Stimulated activated CD8-positive, alpha-beta memory T cell treated with anti-CD3 and anti-CD28 coated beads, Interleukin-15, amount 100 ng/mL, for 48 hours (primary cell): ENCODE data around the gene ZCCHC7.
A peak's percentile ranks its signal among the peaks of the same experiment; 100 is the strongest.
"Not testable (repeated sequence)": the region's sequence is repeated elsewhere in the genome, so short reads cannot be mapped to it uniquely, and the experiment has no call there.

Experiments used
- DNase-seq, 2 donors: peaks; one replicate each; pipeline ENCODE4 v3.0.0-alpha.2; 2020; ENCODE audit warnings: low read depth in 2 of 2

The ZCCHC7 gene

DNA sequence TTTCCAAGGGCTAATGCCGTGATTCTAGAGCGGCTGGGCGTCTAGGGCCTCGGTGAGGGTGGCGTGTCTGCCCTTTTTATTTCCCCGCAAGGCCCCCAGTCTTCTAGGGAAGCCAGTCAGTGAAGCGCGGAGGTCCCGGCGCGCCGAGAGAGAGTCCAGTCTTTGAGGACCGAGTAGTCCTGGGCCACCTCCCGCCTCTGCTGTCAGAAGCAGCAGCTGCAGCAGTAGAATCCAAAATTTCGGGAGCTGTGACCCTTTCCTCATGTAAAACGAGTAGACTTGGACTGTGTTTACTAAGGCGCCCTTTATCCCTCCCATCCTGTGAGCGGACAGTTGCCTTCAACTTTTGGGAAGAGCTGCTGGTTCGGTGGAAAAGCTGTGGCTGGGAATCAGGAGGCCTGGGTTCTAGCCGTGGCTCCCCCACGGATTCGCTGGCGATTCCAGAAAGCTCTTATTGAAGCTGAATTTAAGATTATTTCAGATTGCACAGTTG is 515 bp downstream of the ZCCHC7 start:
- DNase-seq = peak in 1 of 2 donors; percentile 2

DNA sequence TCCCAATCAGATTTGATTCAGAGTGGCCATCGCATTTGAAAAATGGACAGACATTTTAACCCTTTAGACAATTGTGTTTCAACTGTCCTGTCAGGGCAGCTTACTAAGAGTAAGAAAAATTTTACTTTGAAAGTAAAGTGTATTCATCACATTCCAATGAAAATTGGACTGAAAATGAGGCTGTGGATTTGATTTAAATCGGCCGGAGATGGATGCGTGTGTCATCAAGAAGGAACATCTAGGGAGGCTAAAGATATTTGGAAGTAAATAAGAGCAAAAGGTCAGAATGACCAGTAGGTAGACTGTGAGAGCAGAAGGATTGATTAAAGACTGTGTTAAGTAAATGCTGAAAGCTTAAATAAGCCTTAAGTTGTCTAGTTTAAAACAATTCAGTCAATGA is 1.5 kb downstream of the ZCCHC7 start:
- no peak for DNase-seq

DNA sequence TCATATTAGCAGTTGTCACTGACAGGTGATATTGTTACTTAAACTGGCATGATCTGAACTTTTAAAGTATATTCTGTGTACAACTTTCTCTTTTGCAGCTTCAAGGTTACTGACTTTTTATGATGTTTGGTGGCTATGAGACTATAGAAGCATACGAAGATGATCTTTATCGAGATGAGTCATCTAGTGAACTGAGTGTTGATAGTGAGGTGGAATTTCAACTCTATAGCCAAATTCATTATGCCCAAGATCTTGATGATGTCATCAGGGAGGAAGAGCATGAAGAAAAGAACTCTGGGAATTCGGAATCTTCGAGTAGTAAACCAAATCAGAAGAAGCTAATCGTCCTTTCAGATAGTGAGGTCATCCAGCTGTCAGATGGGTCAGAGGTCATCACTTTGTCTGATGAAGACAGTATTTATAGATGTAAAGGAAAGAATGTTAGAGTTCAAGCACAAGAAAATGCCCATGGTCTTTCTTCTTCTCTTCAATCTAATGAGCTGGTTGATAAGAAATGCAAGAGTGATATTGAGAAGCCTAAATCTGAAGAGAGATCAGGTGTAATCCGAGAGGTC is 5.9 kb downstream of the ZCCHC7 start:
- no peak for DNase-seq

DNA sequence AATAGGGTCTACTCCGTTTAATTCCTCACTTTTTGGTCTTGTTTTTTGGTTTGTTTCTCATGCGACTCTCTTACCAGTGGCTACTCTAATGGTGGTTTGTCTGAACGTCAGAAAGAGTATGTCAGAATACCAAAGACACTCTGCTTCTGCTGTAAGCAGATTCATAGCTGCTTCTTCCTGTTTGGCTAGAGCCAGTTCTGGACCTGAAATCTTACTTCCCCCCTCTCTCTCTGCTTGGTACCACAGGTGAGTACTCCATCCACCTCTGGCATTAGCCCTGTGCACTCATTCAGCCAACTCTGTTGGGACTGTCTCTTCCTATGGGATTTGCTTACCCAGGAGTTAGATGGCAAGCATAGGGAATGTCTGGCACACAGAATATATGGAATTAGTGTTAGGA is 6.6 kb downstream of the ZCCHC7 start:
- no peak for DNase-seq

DNA sequence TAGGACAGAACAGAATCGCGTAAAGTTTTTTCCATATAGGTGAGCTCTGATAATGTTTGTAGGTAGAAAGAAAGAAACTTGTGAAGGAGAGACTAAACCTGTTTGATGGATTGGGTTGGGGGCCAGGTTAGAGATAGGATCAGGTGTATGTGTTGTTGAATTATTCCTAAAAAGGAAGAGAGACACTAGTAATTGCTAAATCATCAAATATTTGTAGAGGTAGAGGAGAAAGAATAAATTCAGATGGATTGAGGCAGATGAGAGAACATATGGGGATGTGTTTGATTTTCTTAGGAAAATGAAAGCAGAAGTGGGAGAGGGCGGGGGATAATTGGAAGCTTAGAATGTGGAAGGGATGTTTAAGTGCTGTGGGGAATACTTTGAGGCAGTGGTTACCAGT is 7.7 kb downstream of the ZCCHC7 start:
- DNase-seq = no peak

DNA sequence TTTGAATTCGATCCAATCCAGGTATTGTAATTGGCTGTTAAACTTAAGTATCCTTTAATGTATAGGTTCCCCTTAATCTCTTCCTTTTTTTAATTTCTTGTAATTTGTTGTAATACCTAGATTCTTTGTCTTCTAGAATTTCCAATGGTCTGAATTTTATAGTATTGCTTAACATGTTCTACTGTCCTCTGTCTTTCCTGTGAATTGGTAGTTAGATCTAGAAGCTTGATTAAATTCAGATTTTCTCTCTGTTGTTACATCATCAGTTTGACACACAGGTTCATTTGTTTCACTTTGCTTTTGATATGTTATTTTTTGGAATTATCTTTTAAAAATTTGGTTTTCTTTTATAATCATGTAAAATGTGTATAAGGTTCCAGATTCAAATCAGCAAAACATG is 13.8 kb downstream of the ZCCHC7 start:
- DNase-seq = no peak

DNA sequence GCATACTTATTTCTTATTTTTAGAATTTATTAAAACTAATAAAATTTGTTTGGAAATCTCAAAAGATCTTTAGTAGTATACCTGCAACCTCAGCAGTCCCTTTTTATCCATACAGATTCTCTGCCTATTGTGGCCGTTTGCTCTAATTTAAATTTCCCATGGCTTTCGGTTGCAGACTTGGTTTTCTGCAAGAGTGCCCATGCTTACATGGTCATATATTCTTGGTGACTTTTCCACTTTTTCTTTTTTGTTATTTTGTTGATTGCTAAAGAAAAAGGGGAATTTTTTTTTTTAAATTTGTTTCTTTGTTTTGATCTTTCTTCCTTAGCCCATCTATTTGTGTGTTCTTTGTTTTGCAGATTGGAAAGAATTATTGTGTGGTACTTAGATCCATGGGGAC is 20.6 kb downstream of the ZCCHC7 start:
- no peak for DNase-seq

DNA sequence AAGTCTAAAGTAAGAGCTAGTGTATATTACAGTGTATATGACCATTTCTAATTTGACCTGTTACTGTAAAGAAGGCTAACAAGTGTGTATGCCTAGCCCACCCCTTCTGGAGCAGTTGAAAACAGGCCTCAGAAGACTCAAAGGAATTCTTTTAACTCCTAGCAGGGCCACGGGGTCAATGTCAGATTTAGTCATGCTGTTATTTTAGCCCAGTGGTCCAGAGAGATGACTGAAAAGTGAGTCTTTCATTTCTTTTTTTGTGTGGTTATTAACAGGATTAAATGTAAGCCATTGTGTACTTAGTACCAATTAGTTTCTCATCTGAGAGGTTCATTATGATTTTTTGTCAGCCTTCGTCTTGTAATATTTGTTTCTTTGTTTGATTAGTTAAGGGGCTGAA is 24.4 kb downstream of the ZCCHC7 start:
- no peak for DNase-seq

DNA sequence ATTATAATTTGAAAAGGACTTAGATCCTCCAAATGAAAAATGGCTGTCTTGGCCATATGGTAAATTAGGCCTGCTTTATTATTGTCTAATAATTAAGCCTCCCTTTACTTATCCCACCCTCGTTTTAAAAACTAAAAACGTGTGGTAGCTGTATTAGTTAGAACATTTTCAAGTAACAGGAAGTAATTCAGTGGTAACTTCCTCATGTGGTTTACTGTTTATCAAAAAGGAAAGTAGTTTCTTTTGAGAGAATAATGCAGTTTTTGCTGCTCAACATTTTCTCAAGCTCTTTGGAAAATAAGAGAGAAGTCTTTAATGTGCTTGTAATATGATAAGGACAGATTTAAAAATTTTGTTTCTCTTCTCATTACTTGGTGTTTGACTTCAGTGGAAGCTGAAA is 26.0 kb downstream of the ZCCHC7 start:
- no peak for DNase-seq

DNA sequence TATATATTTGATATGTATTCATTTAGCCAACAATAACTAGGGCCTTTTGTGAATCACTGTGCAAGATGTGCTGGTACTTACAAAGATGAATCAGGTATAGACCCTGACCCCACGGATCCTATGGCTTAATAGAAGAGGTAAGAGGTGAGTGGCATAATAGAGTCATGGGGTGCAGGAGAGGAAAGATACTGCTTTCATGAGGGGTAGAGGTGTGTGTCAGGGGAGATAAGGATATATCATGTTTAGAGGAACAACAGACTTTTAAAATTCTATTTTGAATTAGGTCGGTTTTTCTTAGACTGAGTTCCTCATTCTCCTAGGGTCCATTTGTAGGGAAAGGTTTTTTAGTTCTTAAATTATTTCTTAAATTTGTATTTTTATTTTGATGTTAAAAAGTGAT is 27.8 kb downstream of the ZCCHC7 start:
- DNase-seq = no peak

DNA sequence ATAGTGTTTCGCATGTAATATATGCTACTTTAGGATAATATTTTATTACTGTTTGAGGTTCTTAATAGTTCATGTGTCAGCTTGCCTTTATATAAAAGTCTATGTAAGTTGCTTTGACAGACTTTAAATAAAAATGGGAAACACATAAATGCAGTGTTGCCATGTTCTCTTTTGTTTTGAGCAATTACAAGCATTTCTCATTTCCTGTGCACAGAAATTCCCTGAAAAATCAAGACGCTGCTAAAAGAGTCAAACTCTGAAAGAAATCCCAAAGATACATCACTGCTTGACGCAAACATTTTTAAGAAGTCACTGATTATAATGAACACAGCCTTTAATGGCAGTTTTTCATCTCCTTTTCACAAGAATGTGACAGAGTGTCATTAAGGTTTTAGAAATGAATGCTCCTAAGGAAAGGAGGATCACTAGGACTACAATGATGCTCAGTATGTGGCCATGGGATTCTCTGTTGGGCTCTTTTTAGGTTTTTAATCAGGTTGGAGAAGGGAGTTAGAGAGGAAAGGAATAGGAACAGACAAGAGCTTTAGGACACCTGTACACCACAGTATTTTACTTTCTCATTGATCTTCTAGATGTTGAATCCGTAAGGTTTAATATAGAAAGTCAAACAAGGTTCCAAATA is 29.4 kb downstream of the ZCCHC7 start:
- no peak for DNase-seq

DNA sequence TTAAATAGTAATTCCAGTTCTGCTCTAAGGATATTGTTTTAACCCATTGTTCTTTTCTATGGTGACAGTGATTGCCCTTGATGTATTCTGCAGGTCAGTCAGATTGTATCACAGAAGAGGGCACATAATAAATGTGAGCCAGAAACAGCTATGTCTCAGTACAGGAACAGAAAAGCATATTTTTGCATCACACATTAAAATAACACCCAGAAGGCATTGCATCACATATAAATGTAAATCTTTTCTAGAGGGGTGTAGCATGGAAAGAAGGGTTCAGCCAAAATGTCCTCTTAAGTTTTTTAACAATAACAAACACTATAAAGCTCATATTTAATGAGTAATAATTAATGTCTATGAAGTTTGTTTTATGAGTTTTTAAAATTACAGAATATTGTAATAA is 30.0 kb downstream of the ZCCHC7 start:
- DNase-seq = no peak

DNA sequence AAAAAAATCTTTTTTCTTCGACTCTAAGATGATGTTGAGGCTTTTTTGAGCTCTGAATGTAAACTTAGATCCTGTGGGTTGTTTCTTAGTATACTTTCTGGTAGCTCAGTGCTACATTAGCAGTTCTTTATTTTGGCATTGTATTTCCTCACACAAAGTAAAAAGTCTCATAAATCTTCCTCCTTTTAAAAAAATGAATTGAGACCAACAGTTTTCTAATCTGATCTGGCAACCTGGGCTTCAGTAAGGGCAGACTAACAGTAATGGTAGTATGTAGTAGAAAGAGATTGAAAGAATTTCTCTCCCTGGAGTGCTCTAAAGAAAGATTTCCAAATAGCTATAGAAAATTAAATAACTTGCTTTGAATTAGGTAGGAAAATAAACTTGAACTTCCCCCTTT is 31.4 kb downstream of the ZCCHC7 start:
- DNase-seq = no peak

DNA sequence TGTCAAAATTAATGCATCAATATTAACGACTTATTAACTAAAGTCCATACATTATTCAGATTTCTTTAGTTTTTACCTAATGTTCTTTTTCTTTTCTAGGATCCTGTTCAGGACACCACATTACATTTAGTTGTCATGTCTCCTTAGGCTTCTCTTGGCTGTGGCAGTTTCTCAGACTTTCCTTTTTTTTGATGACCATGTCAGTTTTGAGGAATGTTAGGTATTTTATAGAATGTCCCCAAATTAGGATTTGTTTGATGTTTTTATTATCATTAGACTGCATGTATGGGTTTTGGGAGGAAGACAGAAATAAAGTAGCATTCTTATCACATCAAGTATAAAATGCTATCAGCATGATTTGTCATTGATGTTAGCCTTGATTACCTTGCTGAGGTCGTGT is 32.0 kb downstream of the ZCCHC7 start:
- DNase-seq = no peak

DNA sequence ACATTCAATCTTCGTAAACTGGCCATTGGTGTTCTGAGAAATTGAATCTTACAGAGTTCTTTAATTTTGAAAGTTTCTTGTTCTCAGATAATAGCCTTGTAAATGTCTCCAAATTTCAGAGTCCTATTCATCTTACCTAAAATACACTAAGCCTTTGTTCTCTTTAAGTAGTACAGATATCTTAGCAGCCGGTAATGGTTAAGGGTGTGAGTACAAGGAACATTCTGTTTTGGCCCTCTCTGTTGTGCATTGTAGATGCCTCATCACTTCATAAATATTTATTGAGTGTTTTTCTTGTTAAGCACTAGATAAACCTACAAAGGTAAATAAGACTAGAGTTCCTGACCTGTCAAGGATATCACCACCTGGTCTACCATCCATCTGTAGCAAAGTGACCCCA is 35.2 kb downstream of the ZCCHC7 start:
- no peak for DNase-seq

DNA sequence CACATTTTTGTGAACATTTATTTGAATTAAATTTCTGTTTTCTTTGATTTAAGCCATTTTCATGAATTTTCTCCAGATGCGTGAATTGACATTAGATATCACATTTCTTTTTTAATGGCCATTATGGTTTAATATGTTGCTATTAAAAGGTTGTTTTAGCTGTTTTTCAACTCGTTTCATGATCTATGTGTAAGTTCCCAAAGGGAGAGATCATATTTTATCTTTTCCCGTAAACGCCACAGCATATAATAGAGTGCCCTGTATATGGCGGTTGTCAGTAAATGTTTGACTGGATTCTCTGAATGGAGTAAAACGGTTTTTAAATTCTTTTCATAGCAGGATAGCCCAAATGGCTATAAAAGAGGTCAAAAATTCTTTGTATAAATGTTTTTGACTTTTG is 35.8 kb downstream of the ZCCHC7 start:
- no peak for DNase-seq

DNA sequence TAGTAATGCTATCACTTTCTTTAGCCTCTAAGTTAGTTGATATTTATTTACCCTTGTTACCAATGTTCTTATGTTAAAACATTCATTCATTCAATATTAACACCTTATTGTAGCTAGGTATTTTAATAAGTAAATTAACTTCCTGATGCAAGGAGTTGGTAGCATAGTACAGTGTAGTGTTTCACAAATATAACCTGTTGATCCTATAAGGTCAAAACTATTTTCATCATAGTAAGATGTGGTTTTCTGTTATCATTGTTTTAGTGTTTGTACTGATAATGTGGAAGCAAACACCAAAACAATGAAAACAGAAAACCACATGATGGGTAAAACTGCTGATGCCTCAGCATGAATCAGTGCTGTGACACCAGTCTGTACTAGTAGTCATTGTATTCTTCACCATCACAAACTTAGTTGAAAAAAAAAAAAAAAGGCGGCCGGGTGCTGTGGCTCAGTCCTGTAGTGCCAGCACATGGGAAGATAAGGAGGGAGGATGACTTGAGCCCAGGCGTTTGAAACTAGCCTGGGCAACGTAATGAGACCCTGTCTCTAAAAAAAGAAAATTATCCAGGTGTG is 36.5 kb downstream of the ZCCHC7 start:
- no peak for DNase-seq

DNA sequence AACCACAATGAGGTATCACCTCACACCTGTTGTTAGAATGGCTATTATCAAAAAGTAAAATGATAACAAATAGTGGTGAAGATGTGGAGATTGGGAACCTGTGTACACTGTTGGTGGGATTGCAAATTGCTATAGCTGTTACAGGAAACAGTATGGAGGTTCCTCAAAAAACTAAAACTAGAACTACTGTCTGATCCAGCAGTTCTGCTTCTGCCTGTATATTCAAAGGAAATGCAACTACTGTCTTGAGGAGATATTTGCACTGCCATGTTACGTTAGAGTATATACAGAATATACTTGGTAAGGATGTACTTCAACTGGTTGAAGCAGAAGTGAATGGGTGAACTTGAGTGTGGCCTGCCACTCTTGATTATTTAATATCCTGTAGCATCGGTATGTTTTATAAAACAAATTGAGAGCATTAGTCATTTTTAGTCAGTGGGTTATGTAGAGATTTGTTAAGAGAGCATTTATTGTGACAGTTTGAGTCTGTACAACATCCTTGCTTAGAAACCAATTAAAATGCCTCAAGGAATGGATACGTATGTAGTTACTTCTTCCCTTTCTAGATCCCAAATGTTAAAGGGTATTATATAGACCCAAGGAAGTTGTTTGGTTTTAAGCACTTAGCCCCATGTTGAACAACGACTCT is 37.5 kb downstream of the ZCCHC7 start:
- no peak for DNase-seq

DNA sequence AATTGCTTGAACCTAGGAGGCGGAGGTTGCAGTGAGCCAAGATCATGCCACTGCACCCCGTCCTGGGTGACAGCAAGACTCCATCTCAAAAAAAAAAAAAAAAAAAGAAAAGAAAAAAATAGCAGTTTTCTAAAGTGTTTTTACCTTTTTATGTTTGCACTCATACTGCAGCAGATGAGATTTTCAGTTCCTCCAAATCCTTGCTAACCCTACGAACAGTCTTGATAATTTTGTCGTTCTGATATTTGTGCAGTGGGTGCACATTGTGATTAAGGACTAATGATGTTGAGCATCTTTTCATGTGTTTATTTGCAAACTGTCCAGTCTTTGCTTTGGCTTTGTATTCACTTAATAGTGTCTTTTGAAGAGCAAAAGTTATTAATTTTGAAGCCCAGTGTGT is 42.9 kb downstream of the ZCCHC7 start:
- DNase-seq = no peak

DNA sequence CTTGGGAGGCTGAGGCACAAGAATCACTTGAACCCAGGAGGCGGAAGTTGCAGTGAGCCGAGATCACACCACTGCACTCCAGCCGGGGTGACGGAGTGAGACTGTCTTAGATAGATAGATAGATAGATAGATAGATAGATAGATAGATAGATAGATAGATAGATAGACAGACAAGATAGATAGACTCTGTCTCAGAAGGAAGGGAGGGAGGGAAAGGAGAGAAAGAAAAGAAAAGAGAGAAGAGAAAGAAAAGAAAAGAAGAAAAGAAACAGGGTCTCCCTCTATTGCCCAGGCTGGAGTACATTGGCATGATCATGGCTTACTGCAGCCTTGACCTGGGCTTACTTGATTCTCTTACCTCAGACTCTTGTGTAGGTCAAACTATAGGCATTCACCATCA is 44.0 kb downstream of the ZCCHC7 start:
- DNase-seq = not testable (repeated sequence)

DNA sequence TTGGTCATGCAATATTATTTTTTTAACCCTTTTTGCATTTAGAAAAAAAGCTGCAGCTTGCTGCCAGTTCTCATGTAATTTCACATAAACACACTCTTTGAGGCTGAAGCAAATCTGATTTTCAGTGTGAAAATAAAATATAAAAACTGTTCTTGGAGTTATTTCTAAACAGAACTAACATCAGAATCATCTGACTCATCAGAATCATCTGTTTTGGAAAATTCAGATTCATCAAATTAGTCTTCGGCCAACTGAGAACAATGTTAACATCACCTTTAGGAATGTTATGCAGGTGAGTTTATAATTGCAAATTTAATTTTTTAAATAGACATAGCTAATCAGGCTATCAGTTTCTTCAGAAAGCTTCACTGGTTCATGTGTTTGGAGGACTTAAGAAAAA is 45.3 kb downstream of the ZCCHC7 start:
- DNase-seq = no peak

DNA sequence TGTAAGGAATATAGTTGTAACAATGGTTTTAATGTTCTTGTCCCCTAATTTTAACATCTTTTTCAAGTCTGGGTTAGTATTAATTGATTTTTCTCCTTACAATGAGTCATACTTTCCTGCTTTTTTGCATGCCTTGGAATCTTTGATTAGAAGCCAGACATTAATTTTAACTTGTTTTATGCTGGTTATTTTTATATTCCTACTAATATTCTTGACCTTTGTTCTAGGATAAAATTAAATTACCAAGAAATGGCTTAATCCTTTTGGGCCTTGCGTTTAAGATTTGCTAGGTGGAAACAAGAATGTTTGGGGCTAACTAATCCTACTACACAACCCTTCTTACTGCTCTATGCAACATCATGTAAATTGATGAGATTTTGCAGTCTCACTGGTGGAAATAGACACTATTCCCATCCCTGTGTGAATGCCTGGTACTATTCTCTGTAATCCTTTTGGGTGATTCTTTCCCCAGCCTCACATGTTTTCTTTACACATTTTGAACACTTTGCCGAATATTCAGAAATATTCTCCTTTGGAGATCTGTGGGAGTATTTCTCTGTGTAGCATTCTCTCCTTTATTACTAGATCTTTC is 47.2 kb downstream of the ZCCHC7 start:
- DNase-seq = no peak

DNA sequence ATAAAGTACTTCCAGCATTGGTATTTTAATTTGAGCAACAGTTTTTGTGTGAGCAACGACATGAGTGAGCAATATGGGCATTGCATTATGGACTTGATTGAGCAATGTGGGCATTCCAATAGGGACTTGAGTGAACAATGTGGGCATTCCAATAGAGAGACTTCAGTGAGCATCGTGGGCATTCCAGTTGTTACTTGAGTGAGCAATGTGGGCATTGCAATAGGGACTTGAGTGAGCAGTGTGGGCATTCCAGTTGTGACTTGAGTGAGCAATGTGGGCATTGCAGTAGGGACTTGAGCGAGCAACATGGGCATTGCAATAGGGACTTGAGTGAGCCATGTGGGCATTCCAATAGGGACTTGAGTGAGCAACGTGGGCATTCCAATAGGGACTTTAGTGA is 52.2 kb downstream of the ZCCHC7 start:
- no peak for DNase-seq
